ENCODE results near the gene AOX1.
"Not testable (repeated sequence)": the region's sequence is repeated elsewhere in the genome, so short reads cannot be mapped to it uniquely, and the experiment has no call there.

The AOX1 gene

DNA sequence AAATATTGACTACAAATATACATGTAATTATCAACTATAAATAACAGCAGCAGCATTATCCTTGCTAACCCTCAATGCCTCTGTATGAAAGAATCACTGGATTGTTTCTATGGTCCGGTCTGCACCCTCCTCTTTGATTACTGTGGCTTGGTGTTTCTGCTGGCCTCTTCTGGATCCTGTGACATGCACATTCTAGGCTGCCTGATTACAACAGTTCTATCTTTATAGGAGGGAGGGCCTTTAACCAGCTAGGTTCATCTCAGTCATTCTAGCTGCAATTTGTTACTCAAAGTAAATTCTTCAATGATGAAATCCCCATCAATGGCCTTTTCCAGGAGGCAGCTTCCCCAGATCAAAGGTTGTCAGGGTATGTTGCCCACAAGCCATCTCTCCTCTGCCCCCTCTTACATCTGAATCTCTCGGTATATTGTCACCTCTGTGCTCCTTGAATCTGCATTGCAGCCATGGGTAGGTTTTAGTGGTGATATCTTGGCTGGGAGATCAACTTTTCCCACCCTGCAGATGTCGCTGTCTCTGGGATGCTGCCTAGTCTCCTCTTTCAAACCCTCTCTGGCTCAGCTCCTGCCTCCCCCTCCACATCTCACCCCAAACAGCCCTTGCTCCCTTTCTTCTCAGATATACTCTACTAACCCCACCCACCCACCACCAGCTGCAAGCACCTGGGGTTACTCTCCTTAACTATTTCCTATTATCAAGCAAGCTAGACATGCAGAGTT is 119.7 kb downstream of the AOX1 start:
- DNase-seq, result no peak

DNA sequence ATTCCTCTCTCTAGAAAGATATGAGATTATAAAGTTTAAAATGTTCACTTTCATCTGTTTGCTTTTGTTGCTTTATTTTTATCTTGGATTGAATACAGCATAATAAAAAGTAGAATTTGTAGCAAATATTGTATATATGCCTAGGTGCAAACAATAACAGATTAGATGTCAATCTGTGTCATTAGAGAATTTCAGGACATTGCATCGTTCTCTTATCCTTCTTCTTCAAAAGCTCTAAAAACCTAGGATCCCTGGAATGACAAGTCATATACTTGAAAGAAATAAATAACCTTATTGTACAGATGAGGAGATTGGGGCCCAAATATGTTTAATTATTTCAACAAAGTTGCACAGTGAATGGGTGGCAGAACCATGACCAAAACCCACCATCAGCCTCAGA is 123.1 kb downstream of the AOX1 start:
- DNase-seq, result no peak

DNA sequence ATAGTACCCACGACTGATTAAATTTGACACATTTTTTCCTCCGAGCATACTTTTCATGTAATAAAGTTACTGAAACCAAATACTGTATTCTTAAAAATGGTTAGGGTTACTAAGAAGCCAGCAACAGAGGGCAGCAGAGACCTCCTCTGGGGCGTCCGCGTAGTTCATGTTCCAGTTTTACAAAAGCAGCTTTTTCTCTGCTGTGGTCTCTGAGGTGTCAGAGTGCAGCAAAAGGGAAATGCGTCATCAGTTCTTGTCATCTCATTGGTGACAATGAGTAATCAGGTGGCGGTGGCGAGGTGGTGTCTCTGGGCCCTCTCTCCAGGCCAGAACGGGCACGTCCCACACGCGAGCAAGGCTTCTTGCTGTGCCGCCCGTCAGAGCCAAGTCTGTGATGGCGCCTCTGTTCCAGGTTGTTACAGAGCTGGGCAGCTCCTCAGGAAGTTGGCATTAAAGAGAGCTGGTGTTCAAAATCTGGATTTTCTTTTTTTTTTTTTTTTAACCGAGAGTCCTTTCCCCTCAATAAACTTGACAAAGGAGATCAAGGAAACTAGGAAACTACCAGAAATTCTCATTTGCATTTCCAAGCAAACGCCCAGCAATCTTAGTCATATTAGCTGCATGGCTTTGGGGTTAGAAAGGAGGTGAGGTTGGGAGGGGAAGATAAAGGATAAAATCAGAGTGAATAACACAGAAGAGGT is 127.3 kb downstream of the AOX1 start:
- DNase-seq, result peak; percentile 88

DNA sequence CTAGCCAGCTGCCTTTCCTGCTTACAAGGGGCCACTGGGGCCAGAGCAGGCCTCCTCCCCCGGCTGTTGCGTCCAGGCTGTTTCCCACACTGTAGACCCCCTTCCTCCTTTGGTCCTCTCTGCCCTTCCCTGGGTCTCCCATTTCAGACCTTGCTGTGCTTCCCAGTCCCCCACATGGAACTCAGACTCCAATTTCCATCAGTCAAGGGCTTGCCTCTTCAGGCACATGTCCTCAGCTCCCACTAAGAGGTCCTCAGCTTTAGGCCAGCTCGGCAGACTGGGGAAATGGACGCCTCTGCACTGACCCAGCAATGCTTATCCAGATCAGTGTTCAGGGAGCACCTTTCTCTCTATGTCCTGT is 127.9 kb downstream of the AOX1 start:
- no peak for DNase-seq

DNA sequence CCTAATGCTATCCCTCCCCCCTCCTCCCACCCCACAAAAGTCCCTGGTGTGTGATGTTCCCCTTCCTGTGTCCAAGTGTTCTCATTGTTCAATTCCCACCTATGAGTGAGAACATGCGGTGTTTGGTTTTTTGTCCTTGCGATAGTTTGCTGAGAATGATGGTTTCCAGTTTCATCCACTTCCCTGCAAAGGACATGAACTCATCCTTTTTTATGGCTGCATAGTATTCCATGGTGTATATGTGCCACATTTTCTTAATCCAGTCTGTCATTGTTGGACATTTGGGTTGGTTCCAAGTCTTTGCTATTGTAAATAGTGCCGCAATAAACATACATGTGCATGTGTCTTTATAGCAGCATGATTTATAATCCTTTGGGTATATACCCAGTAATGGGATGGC is 129.2 kb downstream of the AOX1 start:
- not testable (repeated sequence) for DNase-seq

DNA sequence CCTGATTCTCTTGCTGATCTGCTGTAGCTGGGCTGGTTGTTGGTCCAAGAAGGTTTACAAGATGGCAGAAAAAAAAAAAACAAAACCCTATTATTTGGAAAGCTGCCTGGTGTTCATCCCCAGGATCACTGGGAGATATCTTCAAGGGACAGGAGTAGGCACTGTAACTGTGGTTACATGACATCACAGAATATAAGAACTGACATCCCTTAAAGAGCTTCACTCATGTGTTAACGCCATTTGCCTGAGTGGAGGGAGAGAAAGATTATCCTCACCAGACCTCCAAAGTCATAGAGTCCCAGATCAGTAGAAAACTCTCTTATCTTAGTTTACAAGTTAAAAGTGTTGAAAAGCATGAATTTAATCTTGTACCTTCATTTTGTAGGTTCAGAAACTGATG is 130.6 kb downstream of the AOX1 start:
- no peak for DNase-seq

All from left hindlimb (tissue), 1 donor.